ENCODE data around the gene HRAS.

The HRAS gene

DNA sequence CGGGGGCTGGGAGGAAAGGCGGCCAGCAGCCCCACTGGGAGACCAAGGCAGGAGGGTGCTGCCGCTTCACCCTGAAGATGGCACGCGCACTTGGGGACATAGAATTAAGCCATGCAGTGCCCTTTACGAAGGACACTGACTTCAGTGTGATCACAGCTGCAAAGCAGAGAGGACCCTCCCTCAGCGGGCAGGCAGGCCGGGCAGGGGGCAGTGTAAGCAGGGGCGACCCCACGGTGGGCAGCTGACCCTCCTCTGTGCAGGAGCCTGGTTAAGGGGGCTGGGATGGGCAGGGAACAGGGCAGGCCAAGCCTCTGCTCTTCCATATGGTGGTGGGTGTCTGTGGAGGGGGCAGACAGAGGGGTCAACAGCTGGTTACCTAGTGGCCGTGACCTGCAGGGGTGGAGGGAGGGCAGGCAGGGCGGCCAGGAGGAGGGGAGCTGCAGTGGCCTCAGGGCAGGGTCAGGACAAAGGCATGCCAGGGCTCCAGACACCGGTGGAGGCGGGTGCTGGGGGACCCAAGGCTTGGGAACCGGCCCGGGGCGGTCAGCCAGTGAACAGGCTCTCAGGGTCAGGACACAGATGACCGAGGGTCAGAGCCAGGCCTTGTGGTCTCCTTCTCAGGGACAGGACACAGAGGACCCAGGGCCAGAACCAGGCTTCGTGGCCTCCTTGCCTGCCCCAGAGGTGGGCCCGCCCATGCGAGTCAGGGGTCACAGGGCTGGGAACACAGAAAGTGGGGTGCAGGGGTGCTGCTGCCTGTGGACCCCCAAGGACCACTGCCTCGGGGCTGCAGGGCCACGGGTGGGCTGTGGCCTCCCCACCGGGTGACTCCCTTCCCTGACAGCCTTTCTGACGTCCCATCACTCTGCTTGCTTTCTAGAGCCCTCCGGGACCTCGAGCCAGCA lies 18.0 kb upstream of the HRAS start:
- no peak for DNase-seq

DNA sequence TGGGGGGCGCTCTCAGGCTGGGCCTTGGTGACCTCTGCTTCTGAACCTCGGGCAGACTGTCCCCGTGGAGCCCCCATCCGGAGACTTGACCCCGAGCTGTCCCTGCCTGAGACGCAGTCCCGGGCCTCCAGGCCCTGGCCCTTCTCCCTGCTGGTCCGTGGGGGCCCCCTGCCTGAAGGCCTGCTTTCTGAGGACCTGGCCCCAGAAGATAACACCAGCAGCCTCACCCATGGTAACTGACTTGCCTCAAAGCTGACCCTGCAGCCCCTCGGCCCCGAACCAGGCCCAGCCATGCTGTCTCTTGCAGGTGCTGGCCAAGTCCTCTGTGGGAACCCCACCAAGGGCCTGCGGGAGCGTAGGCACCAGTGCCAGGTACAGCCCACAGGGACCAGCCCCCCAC lies 16.2 kb upstream of the HRAS start:
- DNase-seq, result no peak

DNA sequence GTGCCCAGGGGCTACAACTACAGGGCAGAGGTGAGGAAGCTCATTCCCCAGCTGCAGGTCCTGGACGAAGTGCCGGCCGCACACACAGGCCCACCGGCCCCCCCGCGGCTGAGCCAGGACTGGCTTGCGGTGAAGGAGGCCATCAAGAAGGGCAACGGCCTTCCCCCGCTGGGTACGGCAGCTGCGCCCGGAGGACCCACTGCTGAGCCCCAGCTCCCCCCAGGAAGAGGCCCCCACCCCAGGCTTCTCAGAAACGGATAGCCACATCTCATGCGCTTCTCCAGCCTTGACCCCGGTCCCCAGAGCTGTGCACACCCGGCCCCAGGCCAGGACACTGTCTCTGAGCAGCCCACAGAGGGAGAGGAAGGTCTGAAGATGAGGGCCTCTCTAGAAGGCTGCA lies 15.8 kb upstream of the HRAS start:
- DNase-seq, result no peak

DNA sequence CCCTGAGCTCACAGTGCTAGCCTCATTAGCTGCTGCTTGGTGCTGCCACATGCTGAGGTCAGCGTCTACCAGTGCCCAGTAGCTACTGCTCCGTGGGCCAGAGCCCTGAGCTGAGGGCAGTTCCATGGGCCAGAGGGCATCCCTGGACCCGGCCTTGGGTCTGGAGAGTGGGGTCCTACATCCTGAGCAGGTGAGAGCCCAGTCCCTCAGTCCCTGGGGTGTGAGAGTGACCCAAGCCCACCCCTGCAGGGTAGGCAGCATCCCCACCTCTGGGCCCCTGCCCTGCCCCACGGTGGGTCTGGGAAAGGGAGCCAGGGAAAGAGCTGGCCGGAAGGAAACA lies 15.3 kb upstream of the HRAS start:
- DNase-seq, result no peak

DNA sequence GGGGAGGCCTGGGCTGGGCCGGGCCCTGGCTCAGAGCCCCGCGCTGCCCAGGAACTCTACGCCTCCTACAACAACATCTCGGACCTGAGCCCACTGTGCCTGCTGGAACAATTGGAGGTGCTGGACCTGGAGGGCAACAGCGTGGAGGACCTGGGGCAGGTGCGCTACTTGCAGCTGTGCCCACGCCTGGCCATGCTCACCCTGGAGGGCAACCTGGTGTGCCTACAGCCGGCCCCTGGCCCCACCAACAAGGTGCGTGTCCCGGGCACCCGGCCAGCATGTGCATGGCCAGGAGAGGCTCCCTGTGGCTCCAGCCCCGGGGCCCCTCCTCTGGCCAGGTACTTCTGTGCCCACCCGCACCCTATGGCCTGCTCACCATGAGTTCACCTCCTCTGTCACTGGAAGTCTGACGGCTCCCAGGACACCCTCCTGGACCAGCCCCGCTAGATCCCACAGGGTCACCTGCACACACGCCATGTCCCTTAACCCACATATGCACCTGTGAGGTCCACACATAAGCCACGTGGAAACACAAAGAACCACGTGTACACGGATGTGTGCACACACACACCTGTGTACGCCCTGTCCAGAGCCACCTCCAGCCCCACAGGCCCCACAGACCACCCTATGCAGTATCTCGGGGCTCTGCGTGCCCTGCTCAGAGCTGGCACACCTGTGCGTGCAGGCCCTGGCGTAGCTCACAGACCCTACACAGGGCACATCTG lies 14.8 kb upstream of the HRAS start:
- no peak for DNase-seq

DNA sequence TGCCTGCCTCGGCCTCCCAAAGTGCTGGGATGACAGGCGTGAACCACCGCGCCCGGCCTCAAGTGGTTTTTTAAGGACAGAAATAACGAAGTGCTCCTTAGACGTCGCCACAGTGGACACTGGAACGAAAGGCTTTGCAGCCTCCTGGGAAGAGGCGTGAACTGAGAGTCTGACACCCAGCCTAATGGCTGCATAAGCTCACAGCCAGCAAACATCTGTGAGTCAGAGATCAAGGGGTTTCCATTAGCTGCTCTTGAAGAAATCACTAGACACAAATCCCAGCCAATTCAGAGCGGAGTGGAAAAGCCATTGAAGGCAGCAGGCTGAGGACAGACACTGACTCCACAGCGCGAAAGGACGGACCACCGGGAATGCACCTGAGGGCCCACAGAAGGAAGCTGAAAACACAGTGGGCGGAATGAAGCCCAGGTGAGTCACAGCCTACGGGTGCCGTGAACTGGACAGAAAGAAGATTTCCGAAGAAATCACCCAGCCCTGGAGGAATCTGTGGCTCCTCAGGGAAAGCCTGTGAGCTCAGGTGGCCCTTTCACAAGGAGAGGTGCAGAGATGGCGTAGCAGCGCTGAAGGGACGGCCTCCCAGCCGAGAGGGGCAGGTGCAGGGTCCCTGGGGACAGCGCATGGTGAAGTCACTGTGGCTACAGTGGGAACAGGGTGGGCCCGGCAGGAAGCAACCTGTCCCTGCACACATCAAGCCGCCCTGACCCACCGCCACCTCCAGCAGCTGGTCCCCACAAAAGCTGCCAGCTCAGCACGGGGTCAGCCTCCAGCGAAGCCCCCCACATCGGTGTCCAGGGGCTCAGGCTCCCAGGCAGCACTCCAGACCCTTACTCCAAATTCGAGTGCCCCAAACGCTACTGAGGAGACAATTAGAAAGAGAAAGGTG lies 13.6 kb upstream of the HRAS start:
- DNase-seq, result peak in 1 of 2 experiments; percentile 59

DNA sequence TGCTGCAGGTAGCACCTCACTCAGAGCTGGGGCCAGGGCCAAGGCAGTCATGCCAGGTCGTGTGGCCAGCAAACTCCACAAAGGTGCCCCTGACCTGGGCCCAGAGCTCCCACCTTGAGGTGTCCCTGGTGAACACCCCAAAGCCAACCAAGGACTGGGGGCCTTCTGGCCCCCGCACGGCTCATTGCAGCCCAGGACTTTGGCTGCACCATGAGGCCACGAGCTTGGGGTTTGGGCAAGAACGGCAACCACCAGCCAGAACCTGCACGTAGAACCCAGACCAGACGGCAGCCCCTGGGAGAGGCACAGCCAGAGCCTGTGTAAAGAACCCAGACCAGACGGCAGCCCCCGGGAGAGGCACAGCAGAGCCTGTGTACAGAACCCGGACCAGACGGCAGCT lies 9.8 kb upstream of the HRAS start:
- DNase-seq, result no peak

DNA sequence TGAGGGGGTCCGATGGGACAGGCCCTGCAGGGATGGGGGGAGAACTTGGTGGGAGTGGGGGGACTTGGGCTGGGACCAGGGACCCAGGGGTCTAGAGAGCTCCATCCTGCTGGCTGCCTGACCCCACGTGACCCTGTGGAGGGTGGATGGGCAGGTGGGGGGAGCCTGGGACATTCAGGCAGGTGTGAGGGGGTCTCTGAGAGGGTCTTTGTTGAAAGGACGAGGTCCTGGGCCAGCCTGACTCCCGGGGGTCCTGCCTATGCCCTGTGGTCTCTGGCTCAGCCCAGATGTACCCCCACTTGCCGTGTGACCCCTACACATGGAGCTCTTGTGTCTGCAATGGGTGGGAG lies 9.4 kb upstream of the HRAS start:
- DNase-seq, result no peak

DNA sequence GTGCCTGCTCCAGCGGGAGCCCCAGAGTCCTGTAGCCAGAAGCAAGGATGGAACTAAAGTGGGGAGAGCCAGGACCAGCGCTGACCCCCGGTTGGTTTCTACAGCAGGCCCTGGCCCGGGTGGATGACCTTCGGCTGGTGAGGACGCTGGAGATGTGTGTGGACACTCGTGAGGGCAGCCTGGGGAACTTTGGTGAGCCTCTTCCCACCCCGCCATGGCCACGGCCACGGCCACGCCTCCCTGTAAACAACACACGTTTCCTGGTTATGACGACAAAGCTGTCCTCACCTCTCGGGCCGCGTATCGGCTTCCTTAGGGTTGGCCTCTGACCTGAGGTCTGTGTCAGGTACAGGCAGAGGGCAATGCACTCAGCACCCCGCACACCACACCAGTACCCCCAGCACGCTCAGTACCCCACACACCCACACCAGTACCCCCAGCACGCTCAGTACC lies 6.1 kb upstream of the HRAS start:
- no peak for DNase-seq

DNA sequence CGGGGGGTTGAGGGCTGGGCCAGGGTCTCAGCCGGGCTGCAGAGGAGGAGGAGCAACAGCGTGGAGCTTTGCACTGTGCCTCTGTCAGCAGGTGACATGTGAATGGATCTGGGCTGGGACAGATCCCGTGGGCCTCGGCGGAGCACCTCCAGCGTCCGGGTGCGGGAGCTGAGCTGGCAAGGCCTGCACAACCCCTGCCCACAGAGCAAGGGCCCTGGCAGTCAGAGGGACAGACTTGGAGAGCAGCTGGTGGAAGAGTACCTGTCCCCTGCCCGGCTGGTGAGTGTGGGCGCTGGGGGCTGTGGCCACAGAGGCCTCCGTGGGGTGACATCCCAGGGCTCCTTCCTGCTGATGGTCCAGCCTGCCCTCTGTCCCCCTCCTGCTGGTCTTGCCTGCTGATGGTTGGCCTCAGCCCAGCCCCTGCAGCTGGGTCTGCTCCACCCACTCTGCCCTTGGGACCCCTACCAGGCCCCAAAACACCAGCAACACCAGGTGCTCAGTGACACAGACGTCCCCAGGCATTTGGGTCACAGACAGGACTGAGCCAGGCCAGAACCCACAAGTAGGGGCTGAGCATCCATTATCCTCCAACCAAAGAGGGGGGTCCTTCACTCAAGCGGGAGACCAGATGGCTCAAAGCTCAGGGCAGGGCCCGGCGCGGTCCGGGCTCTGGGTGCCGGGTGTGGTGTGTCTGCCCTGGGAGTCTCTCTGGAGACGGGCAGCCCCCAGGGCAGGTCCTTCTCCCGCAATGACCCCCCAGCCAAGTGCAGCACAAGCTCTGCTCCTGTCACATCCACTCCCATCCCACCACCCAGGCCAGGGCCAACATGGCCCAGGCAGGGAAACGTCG lies 5.4 kb upstream of the HRAS start:
- no peak for DNase-seq

DNA sequence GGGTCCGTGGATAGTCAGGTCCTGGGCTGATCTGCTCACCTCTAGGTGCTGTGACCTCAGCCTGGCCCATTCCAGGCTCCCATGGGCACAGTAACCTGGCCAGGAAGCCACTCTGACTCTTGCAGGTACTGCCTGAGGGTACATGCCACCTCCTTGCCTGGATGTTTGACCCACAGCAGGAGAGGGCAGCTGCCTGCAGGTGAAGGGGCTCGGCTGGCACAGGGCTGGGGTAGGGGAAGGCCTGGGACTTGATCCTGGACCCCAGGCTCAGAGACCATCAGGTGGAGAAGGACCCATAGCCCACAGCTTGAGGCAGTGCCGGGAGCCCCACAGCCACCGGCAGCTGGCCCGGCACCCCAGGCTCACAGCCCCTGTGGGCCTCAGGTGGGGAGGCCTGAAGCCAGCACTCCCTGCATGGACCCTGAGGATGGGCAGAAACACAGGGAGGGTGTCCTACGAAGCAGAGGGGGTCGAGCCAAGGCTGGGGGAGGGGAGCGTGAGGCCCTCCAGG lies 4.7 kb upstream of the HRAS start:
- DNase-seq, result no peak

DNA sequence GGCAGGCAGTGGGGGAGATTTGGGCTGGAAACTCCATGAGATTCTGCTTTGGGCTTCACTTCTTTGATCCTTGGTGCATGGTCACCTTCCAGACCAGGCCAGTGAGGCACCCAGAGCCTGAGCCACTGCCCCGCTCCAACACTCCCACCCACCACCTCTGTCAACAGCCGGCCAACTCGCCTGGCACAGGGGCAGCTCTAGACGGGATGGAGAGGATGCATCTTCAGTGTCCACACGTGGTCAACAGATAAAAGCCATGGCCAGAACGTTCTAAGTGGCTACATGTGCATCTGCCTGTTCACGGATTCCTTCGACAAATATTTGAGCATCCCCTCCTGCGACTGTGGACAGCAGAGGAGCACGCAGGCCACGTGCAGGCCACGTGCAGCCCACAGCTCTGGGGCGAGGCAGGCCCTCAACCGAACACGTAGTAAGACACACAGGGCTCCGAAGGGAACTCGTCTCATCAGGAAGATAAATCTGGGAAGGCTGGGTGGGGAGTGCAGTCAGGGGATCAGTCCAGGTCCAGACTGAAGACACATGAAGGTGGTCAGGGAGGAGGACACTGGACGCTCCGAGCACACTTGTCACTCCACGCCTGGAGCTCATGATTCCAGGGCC lies 3.2 kb upstream of the HRAS start:
- no peak for DNase-seq

DNA sequence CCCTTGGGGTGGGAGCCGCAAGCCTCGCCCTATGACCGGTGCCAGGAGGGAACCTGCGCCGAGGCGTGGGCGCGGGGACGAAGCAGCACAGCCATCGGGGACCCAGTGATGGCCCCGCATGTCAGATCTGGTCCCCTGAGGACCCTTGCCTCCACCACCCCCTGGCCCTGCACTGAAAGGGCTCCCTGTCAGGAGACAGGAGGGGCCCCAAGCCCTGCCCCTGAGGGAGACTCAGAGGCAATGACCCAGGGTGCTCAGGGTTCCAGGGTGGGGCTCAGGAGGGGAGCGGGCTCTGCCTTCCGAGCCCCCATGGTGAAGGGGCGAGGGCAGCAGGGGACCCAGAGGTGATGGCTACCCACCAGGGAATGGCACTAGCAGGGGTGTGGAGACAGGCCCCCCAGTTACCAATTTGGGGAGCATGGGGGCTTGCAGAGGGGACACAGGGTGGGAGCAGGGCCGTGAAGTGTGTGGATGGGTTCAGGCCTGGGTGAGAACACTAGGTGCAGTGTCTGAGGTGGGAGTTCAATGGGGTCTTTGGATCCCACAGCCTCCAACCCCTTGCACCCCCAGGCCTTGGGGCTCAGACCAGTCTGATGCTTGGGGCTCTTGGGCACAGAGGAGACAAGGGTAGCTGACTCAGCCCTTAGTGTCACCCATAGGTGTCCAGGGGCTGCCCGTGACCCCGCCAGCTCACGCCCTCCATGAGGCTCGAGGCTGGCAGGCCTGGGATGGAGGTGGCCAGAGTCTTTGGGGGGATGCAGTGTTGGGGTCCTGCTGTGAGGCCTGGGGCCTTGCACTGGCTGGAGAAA lies 2.5 kb upstream of the HRAS start:
- DNase-seq, result no peak

DNA sequence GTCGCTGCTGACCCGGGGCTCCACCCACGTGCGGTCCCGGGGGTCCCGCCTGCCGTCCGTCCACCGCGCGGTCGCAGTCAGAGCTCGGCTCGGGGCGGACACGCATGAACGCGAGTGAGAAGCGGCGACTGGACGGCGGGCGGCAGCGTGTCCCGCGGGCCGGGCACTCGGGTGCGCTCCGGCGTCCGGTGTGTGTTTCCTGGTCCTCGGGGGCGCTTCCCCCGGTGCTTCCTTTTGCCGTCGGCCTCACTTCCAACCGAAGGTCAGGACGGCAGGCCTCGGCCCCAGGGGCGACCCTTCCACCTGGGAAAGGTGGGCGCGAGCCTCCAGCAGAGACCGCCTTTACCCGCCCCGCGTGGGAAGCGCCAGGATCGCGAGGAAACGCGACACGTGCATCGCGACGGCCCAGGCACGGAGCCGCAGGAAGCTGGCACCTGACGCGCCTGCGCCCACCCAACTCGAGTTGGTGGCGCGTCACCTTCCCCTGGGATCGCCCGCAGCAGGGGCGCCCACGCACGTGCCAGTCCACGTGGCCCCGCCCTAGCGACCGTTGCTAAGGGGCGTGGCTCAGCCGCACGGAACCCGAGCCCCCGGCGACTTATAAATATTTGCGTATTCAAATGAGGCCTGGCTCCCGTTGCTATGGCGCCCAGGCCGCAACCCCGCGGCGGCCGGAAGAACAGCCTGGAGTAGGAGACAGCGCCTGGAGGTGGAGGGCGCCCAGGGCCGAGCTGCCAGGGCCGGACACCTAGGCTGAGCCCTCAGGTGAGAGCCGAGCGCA lies 1.7 kb upstream of the HRAS start, which contains the start of gene LRRC56:
Gene LRRC56, plus strand, starts transcription at position 687 of the 781 bp plus-strand sequence. CDS start 3,158 bp downstream, outside the sequence.
- DNase-seq, result peak; percentile 69 to 87

DNA sequence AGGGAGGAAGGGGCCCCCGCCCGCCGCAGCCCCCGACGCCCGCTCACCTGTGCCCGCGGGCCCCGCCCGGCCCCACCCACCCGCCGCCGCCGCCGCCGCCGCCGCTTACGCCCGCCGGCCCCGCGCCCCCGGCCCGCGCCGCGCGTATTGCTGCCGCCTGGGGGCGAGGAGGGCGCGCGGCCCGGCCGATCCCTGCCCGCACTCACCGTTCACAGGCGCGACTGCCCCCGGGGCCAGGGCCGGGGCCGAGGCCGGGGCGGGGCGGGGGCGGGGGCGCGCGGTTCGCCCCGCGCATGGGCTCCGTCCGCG lies 212 bp downstream of the HRAS start:
- no peak for DNase-seq

DNA sequence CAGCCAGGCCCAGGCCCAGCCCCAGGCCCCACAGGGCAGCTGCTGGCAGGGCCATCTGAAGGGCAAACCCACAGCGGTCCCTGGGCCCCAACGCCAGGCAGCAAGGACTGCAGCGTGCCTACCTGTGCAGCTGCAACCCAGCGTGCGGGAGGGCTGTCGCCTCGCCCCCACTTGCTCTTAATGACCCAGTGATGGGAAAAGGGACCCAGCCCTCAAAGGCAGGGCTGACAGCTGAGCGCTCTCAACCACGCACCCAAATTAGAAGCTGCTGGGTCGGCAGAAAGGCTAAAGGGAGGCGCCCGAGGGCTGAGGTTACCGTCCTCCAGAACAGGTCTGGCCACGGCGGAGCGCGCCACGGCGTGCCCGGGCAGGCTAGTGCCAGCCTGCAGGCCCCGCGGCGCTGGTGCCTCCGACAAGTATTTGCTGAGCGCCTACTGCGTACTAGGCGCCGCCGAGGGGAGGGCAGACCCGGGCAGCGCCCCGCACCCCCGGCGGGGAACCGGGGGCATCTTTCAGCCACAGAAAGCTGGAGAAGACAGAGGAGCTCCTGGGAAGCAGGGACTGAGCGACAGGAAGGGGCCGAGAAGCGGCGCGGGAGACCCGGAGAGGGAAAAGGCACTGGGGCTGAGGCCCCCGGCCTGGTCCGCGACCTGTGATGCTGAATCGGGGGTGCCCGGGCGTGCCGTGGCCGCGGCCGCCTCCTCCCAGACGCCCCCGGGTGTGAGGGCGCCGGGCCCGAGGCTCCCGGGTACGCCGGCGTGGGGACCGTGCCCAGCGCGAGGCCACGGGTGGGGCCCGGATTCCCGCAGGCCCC lies 773 bp downstream of the HRAS start:
- no peak for DNase-seq

DNA sequence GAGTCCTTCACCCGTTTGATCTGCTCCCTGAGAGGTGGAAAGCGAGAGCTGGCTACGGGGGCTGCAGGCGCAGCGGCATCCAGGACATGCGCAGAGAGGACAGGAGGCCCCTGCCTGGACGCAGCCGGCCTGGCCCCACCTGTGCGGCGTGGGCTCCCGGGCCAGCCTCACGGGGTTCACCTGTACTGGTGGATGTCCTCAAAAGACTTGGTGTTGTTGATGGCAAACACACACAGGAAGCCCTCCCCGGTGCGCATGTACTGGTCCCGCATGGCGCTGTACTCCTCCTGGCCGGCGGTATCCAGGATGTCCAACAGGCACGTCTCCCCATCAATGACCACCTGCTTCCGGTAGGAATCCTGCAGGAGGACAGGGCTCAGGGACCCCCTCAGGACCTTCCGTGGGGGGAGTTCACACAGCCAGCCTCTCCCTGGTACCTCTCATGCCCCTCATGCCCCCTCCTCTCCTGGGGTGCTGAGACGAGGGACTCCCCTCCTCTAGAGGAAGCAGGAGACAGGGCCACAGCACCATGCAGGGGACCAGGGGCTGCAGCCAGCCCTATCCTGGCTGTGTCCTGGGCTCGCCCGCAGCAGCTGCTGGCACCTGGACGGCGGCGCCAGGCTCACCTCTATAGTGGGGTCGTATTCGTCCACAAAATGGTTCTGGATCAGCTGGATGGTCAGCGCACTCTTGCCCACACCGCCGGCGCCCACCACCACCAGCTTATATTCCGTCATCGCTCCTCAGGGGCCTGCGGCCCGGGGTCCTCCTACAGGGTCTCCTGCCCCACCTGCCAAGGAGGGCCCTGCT lies 1.6 kb downstream of the HRAS start:
- DNase-seq, result no peak

DNA sequence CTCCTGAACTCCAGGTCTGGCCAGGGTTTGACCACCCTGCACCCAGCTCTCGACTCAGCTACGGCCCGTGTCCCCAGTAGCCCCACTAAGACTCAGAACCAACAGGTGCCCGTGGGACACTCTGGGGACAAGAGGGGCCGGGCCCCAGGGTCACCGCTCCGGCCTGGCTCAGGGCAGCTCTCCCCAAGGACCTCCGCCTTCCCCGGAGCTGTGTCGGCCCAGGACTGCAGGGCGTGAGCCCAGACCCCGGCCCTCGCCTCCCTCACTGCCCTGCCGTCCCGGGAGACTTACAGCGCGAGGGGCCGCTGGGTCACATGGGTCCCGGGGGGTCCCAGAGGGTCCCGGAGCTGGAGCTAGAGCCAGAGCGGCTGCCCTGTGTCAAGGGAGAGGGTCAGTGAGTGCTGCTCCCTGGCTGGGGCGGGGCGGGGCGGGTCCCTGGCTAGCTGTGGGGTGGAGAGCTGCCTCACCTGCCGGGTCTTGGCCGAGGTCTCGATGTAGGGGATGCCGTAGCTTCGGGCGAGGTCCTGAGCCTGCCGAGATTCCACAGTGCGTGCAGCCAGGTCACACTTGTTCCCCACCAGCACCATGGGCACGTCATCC lies 2.3 kb downstream of the HRAS start:
- DNase-seq, result no peak
